Gastrocnemius medialis (tissue), 4 donors: ENCODE measurements around the gene GNPNAT1. TPM values are rescaled to one million over a fixed set of nuclear protein-coding genes. Genes with fewer than 3 reads are reported as not detected.

ENCODE experiments used
- ATAC-seq, 2 donors: fragments of 150-250 bp; one replicate each; pipeline ENCODE4 v1.9.1; 2016
- DNase-seq, 2 donors: peaks; one replicate each; pipeline ENCODE4 v3.0.0-alpha.2; 2019
- H3K27ac ChIP-seq, 4 donors: fragments of 200-600 bp; sonication (generic); 1 replicate in 1 of 4; 2 replicates in 3 of 4; pipeline ENCODE4 v1.5.1; 2016 to 2018; ENCODE audit warnings: mild to moderate bottlenecking in 2 of 4, moderate library complexity in 1 of 4
- H3K27me3 ChIP-seq, 3 donors: fragments of 200-600 bp; sonication (generic) in 2 of 3; 1 replicate in 1 of 3; 2 replicates in 2 of 3; pipeline versions ENCODE4 v1.5.1 to v1.6.0; 2016 to 2019; ENCODE audit warnings: mild to moderate bottlenecking in 1 of 3, moderate library complexity in 1 of 3
- H3K36me3 ChIP-seq, 2 donors: fragments of 200-600 bp; sonication (generic) in 1 of 2; one replicate each; pipeline ENCODE4 v1.5.1; 2017 to 2018
- H3K4me1 ChIP-seq, 2 donors: fragments of 200-600 bp; sonication (generic) in 1 of 2; one replicate each; pipeline ENCODE4 v1.5.1; 2016 to 2017; ENCODE audit warnings: mild to moderate bottlenecking in 2 of 2
- H3K4me3 ChIP-seq, 4 donors: fragments of 200-600 bp; sonication (generic) in 3 of 4; 1 replicate in 1 of 4; 2 replicates in 3 of 4; pipeline ENCODE4 v1.5.1; 2016 to 2019; ENCODE audit warnings: mild to moderate bottlenecking in 2 of 4
- H3K9me3 ChIP-seq, 3 donors: fragments of 200-600 bp; sonication (generic) in 2 of 3; 1 replicate in 1 of 3; 2 replicates in 2 of 3; pipeline ENCODE4 v1.5.1; 2016 to 2019
- POLR2A ChIP-seq, 2 donors: fragments of 450-650 bp; IDR thresholded peaks; one replicate each; pipeline ENCODE4 v1.6.1; 2017; ENCODE audit warnings: antibody characterized with exemption in 2 of 2, mild to moderate bottlenecking in 2 of 2, moderate library complexity in 2 of 2
- in situ Hi-C, 4 donors: fragments of 200-750 bp; cut with MboI; loops; one replicate each; pipeline versions ENCODE4 v1.15.0 to v1.8.0; 2017; ENCODE audit warnings: low sequenced_read_pairs in 4 of 4
- intact Hi-C: fragments of 100-400 bp; cut with DNase I; formaldehyde crosslinking; loops from one replicate; pipeline ENCODE4 v1.15.1; 2023; ENCODE audit warnings: low total_unique reads
- total RNA-seq, 4 donors: library from RNA; depleted of rRNA; stranded (reverse); fragments of >200 nt; gene quantifications; one replicate each; pipeline versions ENCODE4 v1.1.0 to v1.2.3, GENCODE V29; 2016
- TF ChIP-seq, protein P1 (sequence below), 5 experiments: fragments of 450-650 bp in 3 of 5; fragments of 200-600 bp in 2 of 5; sonication (generic) in 2 of 5; IDR thresholded peaks in 4 of 5; conservative IDR thresholded peaks in 1 of 5; 1 replicate in 4 of 5; 2 replicates in 1 of 5; pipeline ENCODE4 v1.5.1; 2016 to 2019; ENCODE audit warnings: antibody characterized with exemption in 5 of 5, mild to moderate bottlenecking in 3 of 5, moderate library complexity in 3 of 5

GNPNAT1 gene
- 10 to 100 TPM; 10.0 to 19.4 (median 12.4) TPM for total RNA-seq

DNA sequence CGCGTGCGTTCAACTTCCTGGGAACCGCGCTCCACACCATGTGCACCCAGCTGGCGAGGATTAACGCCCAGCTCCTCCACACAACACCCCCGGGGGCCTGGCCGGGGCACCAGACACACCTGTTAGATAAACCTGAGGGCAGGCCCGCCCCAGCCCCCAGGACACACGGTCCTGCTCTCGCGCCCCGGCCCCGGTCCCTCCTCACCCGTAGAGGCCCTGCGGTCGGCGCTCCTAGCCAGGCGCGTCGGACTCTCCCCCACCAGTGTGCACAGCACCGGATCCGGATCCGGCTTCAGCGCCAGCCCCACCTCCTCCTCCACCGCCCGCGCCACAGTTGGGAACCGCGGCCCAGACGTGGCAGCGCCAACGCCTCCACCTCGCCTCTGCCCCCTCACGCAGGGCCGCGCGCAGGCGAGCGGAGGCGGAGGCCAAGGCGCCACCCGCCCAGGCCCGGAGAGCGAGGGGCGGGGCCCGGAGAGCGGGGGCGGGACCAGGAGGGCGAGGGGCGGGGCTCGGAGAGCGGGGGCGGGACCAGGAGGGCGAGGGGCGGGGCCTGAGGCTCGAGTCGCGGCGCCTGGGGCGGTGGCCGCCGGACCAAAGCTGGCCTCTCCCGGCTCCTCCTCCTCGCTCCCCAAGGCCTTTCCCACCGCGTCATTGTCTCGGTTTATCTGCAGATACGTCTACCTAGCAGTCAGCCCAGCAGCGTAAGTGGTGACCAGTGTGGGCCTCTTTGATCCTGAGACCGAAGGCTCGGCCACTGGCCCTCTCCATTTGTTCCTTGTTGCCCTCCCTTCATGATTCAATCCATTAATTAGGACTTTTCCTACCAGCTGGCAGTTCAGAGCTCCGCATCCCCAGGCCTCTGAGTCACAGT, at the start of gene GNPNAT1:
TSS of gene GNPNAT1 (minus strand) at position 385 of the 874 bp plus-strand sequence. CDS start 6,957 bp downstream, outside the sequence.
- in situ Hi-C loops: no loop called here
- DNase-seq (peak; percentile 67 to 74), ATAC-seq (peak; percentile 85 to 86)
- Histone ChIP-seq H3K4me1 (peaks cover 18% of the 10 kb centered on the region in 2 donors), H3K4me3 (peak within 1 kb of the TSS; percentile 86 to 93 (median 88)), H3K27me3 (no peaks in the 10 kb centered on the region), H3K36me3 (no peaks in the 10 kb centered on the region), H3K9me3 (no peaks in the 10 kb centered on the region), H3K27ac (peak within 1 kb of the TSS; percentile 87 to 90 (median 88))
- peak; percentile 51 to 68 for TF ChIP-seq POLR2A (IDR thresholded peaks at IDR 0.05)
- TF ChIP-seq, protein P1, sequence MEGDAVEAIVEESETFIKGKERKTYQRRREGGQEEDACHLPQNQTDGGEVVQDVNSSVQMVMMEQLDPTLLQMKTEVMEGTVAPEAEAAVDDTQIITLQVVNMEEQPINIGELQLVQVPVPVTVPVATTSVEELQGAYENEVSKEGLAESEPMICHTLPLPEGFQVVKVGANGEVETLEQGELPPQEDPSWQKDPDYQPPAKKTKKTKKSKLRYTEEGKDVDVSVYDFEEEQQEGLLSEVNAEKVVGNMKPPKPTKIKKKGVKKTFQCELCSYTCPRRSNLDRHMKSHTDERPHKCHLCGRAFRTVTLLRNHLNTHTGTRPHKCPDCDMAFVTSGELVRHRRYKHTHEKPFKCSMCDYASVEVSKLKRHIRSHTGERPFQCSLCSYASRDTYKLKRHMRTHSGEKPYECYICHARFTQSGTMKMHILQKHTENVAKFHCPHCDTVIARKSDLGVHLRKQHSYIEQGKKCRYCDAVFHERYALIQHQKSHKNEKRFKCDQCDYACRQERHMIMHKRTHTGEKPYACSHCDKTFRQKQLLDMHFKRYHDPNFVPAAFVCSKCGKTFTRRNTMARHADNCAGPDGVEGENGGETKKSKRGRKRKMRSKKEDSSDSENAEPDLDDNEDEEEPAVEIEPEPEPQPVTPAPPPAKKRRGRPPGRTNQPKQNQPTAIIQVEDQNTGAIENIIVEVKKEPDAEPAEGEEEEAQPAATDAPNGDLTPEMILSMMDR (IDR thresholded peaks at IDR 0.05 in 4 of 5, conservative IDR thresholded peaks at IDR 0.05 in 1 of 5): no peak
- intact Hi-C loops: loop anchor here (2.0 to 5.0 kb wide), 3 partner anchors 61 to 239 kb away; partner anchors contain the start of genes GPR137C, PSMC6, STYX and TXNDC16

DNA sequence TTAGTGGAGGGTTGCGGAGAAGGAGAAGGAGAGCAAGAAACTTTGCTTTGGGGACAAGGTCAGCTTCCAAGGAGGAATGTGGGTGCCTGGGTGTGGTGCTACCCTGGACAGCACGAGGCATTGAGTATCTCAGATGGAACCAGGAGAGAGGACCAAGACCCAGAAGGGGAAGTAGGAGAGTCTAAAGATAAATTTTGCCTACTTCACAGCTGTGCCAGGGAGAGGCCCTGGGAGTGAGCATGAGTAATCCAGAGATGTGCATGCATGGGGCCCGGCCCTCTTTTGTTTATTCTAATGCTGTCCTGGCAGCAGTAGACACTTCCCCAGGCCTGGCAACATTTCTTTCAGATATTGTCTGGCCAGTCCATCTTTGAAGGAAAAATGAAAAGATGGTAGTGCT, 49.5 kb upstream of the GNPNAT1 start:
- Histone ChIP-seq H3K36me3 (no peaks in the 10 kb centered on the region), H3K4me1 (peaks cover 0 to 6% of the 10 kb centered on the region in 2 donors), H3K9me3 (no peaks in the 10 kb centered on the region), H3K27me3 (no peaks in the 10 kb centered on the region), H3K27ac (no peak overlapping the region), H3K4me3 (no peak overlapping the region)
- ATAC-seq (no peak), DNase-seq (peak; percentile 4 to 17)
- TF ChIP-seq, protein P1 (IDR thresholded peaks at IDR 0.05 in 4 of 5, conservative IDR thresholded peaks at IDR 0.05 in 1 of 5): no peak
- no peak for TF ChIP-seq POLR2A (IDR thresholded peaks at IDR 0.05)
- in situ Hi-C loops: no loop called here
- intact Hi-C loops: no loop called here

DNA sequence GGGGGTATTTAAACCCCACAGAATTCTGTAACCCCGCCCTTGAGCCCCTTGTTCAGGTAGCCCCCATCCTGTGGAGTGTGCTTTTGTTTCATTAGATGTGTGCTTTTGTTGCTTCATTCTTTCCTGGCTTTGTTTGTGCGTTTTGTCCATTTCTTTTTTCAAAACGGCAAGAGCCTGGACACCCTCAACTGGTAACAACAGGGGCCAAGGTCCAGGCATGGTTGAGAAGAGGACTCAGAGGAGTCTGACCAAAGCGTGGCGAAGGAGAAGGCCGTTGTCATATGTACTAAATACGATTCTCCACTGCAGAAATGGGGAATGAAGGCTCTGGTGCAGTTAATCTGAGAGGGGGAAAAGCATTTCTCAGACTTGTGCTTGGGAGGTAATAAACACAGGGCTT, 46.0 kb upstream of the GNPNAT1 start:
- intact Hi-C loops (no loop called here), in situ Hi-C loops (no loop called here)
- H3K27me3 ChIP-seq: no peaks in the 10 kb centered on the region
- DNase-seq (no peak), ATAC-seq (no peak)
- no peak for TF ChIP-seq POLR2A (IDR thresholded peaks at IDR 0.05)
- TF ChIP-seq, protein P1 (IDR thresholded peaks at IDR 0.05 in 4 of 5, conservative IDR thresholded peaks at IDR 0.05 in 1 of 5): no peak
- no peaks in the 10 kb centered on the region for H3K9me3 ChIP-seq
- H3K4me1 ChIP-seq: peaks cover 0 to 4% of the 10 kb centered on the region in 2 donors
- H3K27ac ChIP-seq: no peak overlapping the region
- H3K36me3 ChIP-seq: no peaks in the 10 kb centered on the region
- no peak overlapping the region for H3K4me3 ChIP-seq

DNA sequence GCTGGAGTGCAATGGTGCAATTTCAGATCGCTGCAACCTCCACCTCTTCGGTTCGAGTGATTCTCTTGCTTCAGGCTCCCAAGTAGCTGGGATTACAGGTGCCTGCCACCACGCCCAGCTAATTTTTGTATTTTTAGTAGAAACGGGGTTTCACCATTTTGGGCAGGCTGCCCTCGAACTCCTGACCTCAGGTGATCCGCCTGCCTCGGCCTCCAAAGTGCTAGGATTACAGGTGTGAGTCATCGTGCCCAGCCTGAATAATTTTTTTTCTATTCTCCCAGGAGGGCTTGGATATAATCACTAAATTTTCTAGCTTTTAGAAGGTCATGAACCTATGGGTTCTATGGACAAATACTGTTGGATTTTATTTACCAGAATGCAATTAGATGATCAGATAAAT, 44.7 kb upstream of the GNPNAT1 start:
- Histone ChIP-seq H3K27ac (no peak overlapping the region), H3K9me3 (no peaks in the 10 kb centered on the region), H3K4me1 (peaks cover 0 to 4% of the 10 kb centered on the region in 2 donors), H3K36me3 (no peaks in the 10 kb centered on the region), H3K4me3 (no peak overlapping the region), H3K27me3 (no peaks in the 10 kb centered on the region)
- in situ Hi-C loops: no loop called here
- intact Hi-C loops: no loop called here
- TF ChIP-seq, protein P1 (IDR thresholded peaks at IDR 0.05 in 4 of 5, conservative IDR thresholded peaks at IDR 0.05 in 1 of 5): no peak
- TF ChIP-seq POLR2A (IDR thresholded peaks at IDR 0.05): no peak
- no peak for DNase-seq
- no peak for ATAC-seq
